ENCODE measurements around the gene NUDCD2. TPM values are rescaled to one million over a fixed set of nuclear protein-coding genes. Genes with fewer than 3 reads are reported as not detected.
A peak's percentile ranks its signal among the peaks of the same experiment; 100 is the strongest.
"Not testable (repeated sequence)": the region's sequence is repeated elsewhere in the genome, so short reads cannot be mapped to it uniquely, and the experiment has no call there.

NUDCD2 gene
- total and polyA plus RNA-seq, 5 donors from 2014 or later = 20.7 to 59.8 (median 46.0) TPM

- peaks cover 12% of the 10 kb centered on the region for H3K36me3 Mint-ChIP-seq
- H3K9me3 ChIP-seq (ENCODE audit: control insufficient read depth in 2 of 2, low read length in 2 of 2) = no peaks in the 10 kb centered on the region
- peaks cover 22 to 54% (median 44%) of the 10 kb centered on the region in 4 donors for H3K4me1 Mint-ChIP-seq
- peaks cover 3% of the 10 kb centered on the region for H3K27me3 ChIP-seq (ENCODE audit: control insufficient read depth, insufficient read depth, low read length)
- peaks cover 16% of the 10 kb centered on the region for H3K36me3 ChIP-seq (ENCODE audit: control insufficient read depth, insufficient read depth, low read length)
- peak within 1 kb of the TSS; percentile 88 for H3K27ac ChIP-seq (ENCODE audit: insufficient read depth, low read length, poor library complexity, severe bottlenecking)
- peak within 1 kb of the TSS; percentile 88 to 94 (median 94) for H3K27ac Mint-ChIP-seq
- peaks cover 0 to 1% (median 0%) of the 10 kb centered on the region in 7 donors for H3K9me3 Mint-ChIP-seq
- peak; percentile 85 to 96 (median 89) for DNase-seq
- H3K27me3 Mint-ChIP-seq = peaks cover 6% of the 10 kb centered on the region
- H3K4me3 ChIP-seq (ENCODE audit: low read depth, low read length) = peak within 1 kb of the TSS; percentile 94
- H3K4me1 ChIP-seq (ENCODE audit: control insufficient read depth, insufficient read depth, low read length, poor library complexity, severe bottlenecking) = peaks cover 35% of the 10 kb centered on the region
- ATAC-seq (ENCODE audit: low read depth in 2 of 2) = peak; percentile 95 to 98
- peak within 1 kb of the TSS; percentile 88 to 97 (median 95) for H3K4me3 Mint-ChIP-seq
Measured at GRCh38 chr5:163437309-163438182, 22.4 kb downstream of the NUDCD2 start, which contains the start of gene CCNG1. TSS of gene CCNG1 (plus strand) at chr5:163437595. CDS start at chr5:163439257, 1,662 bp downstream.

- H3K9me3 Mint-ChIP-seq = peaks cover 0 to 1% (median 0%) of the 10 kb centered on the region in 7 donors
- H3K36me3 Mint-ChIP-seq = peaks cover 6% of the 10 kb centered on the region
- DNase-seq (peak in 1 of 3 donors; percentile 9), ATAC-seq (ENCODE audit: low read depth in 2 of 2) (no peak)
- peaks cover 3% of the 10 kb centered on the region for H3K27me3 ChIP-seq (ENCODE audit: control insufficient read depth, insufficient read depth, low read length)
- peaks cover 22 to 48% (median 42%) of the 10 kb centered on the region in 4 donors for H3K4me1 Mint-ChIP-seq
- H3K9me3 ChIP-seq (ENCODE audit: control insufficient read depth in 2 of 2, low read length in 2 of 2) = no peaks in the 10 kb centered on the region
- peaks cover 11% of the 10 kb centered on the region for H3K27me3 Mint-ChIP-seq
- peak overlapping the region; percentile 88 for H3K27ac ChIP-seq (ENCODE audit: insufficient read depth, low read length, poor library complexity, severe bottlenecking)
- peak overlapping the region; percentile 94 for H3K4me3 ChIP-seq (ENCODE audit: low read depth, low read length)
- H3K4me1 ChIP-seq (ENCODE audit: control insufficient read depth, insufficient read depth, low read length, poor library complexity, severe bottlenecking) = peaks cover 35% of the 10 kb centered on the region
- H3K36me3 ChIP-seq (ENCODE audit: control insufficient read depth, insufficient read depth, low read length) = peaks cover 10% of the 10 kb centered on the region
- H3K4me3 Mint-ChIP-seq = peak overlapping the region; percentile 88 to 97 (median 95)
- peak overlapping the region; percentile 77 to 94 (median 94) for H3K27ac Mint-ChIP-seq
Measured at GRCh38 chr5:163437011-163437308, 22.9 kb downstream of the NUDCD2 start.

- H3K9me3 Mint-ChIP-seq = peaks cover 0 to 1% (median 0%) of the 10 kb centered on the region in 7 donors
- peaks cover 14% of the 10 kb centered on the region for H3K27me3 Mint-ChIP-seq
- H3K36me3 Mint-ChIP-seq = peaks cover 6% of the 10 kb centered on the region
- peak overlapping the region; percentile 88 to 97 (median 95) for H3K4me3 Mint-ChIP-seq
- peaks cover 5% of the 10 kb centered on the region for H3K36me3 ChIP-seq (ENCODE audit: control insufficient read depth, insufficient read depth, low read length)
- peaks cover 22 to 48% (median 41%) of the 10 kb centered on the region in 4 donors for H3K4me1 Mint-ChIP-seq
- H3K4me3 ChIP-seq (ENCODE audit: low read depth, low read length) = peak overlapping the region; percentile 94
- H3K9me3 ChIP-seq (ENCODE audit: control insufficient read depth in 2 of 2, low read length in 2 of 2) = no peaks in the 10 kb centered on the region
- H3K27me3 ChIP-seq (ENCODE audit: control insufficient read depth, insufficient read depth, low read length) = peaks cover 6% of the 10 kb centered on the region
- peak overlapping the region; percentile 88 for H3K27ac ChIP-seq (ENCODE audit: insufficient read depth, low read length, poor library complexity, severe bottlenecking)
- DNase-seq = no peak
- no peak for ATAC-seq (ENCODE audit: low read depth in 2 of 2)
- H3K4me1 ChIP-seq (ENCODE audit: control insufficient read depth, insufficient read depth, low read length, poor library complexity, severe bottlenecking) = peaks cover 34% of the 10 kb centered on the region
- H3K27ac Mint-ChIP-seq = peak overlapping the region; percentile 44 to 94 (median 94)
Measured at GRCh38 chr5:163436515-163436914, 23.4 kb downstream of the NUDCD2 start.

GRCh38 chr5:163434401-163434866 lies 25.5 kb downstream of the NUDCD2 start:
- no peak overlapping the region for H3K4me3 ChIP-seq (ENCODE audit: low read depth, low read length)
- Mint-ChIP-seq H3K4me1 (peaks cover 5 to 28% (median 24%) of the 10 kb centered on the region in 4 donors), H3K36me3 (no peaks in the 10 kb centered on the region), H3K27me3 (peaks cover 14% of the 10 kb centered on the region), H3K9me3 (peaks cover 0 to 1% (median 0%) of the 10 kb centered on the region in 7 donors), H3K27ac (no peak overlapping the region), H3K4me3 (peak overlapping the region in 1 of 4 donors; percentile 7)
- no peaks in the 10 kb centered on the region for H3K9me3 ChIP-seq (ENCODE audit: control insufficient read depth in 2 of 2, low read length in 2 of 2)
- peaks cover 6% of the 10 kb centered on the region for H3K27me3 ChIP-seq (ENCODE audit: control insufficient read depth, insufficient read depth, low read length)
- H3K36me3 ChIP-seq (ENCODE audit: control insufficient read depth, insufficient read depth, low read length) = no peaks in the 10 kb centered on the region
- peaks cover 19% of the 10 kb centered on the region for H3K4me1 ChIP-seq (ENCODE audit: control insufficient read depth, insufficient read depth, low read length, poor library complexity, severe bottlenecking)
- ATAC-seq (ENCODE audit: low read depth in 2 of 2) (no peak), DNase-seq (no peak)
- no peak overlapping the region for H3K27ac ChIP-seq (ENCODE audit: insufficient read depth, low read length, poor library complexity, severe bottlenecking)

- ATAC-seq (ENCODE audit: low read depth in 2 of 2) = no peak
- Mint-ChIP-seq H3K36me3 (no peaks in the 10 kb centered on the region), H3K27me3 (peaks cover 14% of the 10 kb centered on the region), H3K9me3 (peaks cover 0 to 1% (median 0%) of the 10 kb centered on the region in 7 donors), H3K4me1 (peaks cover 0 to 16% (median 14%) of the 10 kb centered on the region in 4 donors), H3K4me3 (peak overlapping the region in 2 of 4 donors; percentile 12 to 16), H3K27ac (no peak overlapping the region)
- no peak overlapping the region for H3K27ac ChIP-seq (ENCODE audit: insufficient read depth, low read length, poor library complexity, severe bottlenecking)
- peaks cover 12% of the 10 kb centered on the region for H3K4me1 ChIP-seq (ENCODE audit: control insufficient read depth, insufficient read depth, low read length, poor library complexity, severe bottlenecking)
- H3K36me3 ChIP-seq (ENCODE audit: control insufficient read depth, insufficient read depth, low read length) = no peaks in the 10 kb centered on the region
- no peak overlapping the region for H3K4me3 ChIP-seq (ENCODE audit: low read depth, low read length)
- no peak for DNase-seq
- H3K27me3 ChIP-seq (ENCODE audit: control insufficient read depth, insufficient read depth, low read length) = peaks cover 6% of the 10 kb centered on the region
- H3K9me3 ChIP-seq (ENCODE audit: control insufficient read depth in 2 of 2, low read length in 2 of 2) = no peaks in the 10 kb centered on the region
Measured at GRCh38 chr5:163433271-163433670, 26.6 kb downstream of the NUDCD2 start.

- H3K4me3 ChIP-seq (ENCODE audit: low read depth, low read length) = no peak overlapping the region
- Mint-ChIP-seq H3K27me3 (peaks cover 14% of the 10 kb centered on the region), H3K4me3 (peak overlapping the region in 1 of 4 donors; percentile 12), H3K9me3 (peaks cover 0 to 1% (median 0%) of the 10 kb centered on the region in 7 donors), H3K27ac (no peak overlapping the region), H3K36me3 (no peaks in the 10 kb centered on the region), H3K4me1 (peaks cover 0 to 13% (median 10%) of the 10 kb centered on the region in 4 donors)
- DNase-seq (no peak), ATAC-seq (ENCODE audit: low read depth in 2 of 2) (no peak)
- peaks cover 6% of the 10 kb centered on the region for H3K27me3 ChIP-seq (ENCODE audit: control insufficient read depth, insufficient read depth, low read length)
- H3K9me3 ChIP-seq (ENCODE audit: control insufficient read depth in 2 of 2, low read length in 2 of 2) = no peaks in the 10 kb centered on the region
- H3K4me1 ChIP-seq (ENCODE audit: control insufficient read depth, insufficient read depth, low read length, poor library complexity, severe bottlenecking) = peaks cover 9% of the 10 kb centered on the region
- no peak overlapping the region for H3K27ac ChIP-seq (ENCODE audit: insufficient read depth, low read length, poor library complexity, severe bottlenecking)
- H3K36me3 ChIP-seq (ENCODE audit: control insufficient read depth, insufficient read depth, low read length) = no peaks in the 10 kb centered on the region
Measured at GRCh38 chr5:163432544-163432943, 27.4 kb downstream of the NUDCD2 start.

- H3K4me3 Mint-ChIP-seq, H3K4me1 Mint-ChIP-seq: not testable (repeated sequence)
Measured at GRCh38 chr5:163426128-163426527, 33.8 kb downstream of the NUDCD2 start.

More at GRCh38 chr5:163426128-163426527, 33.8 kb downstream of the NUDCD2 start:
- H3K4me3 ChIP-seq (ENCODE audit: low read depth, low read length); H3K36me3 ChIP-seq (ENCODE audit: control insufficient read depth, insufficient read depth, low read length); H3K4me1 ChIP-seq (ENCODE audit: control insufficient read depth, insufficient read depth, low read length, poor library complexity, severe bottlenecking); H3K9me3 Mint-ChIP-seq; H3K27ac ChIP-seq (ENCODE audit: insufficient read depth, low read length, poor library complexity, severe bottlenecking); H3K9me3 ChIP-seq (ENCODE audit: control insufficient read depth in 2 of 2, low read length in 2 of 2); DNase-seq; H3K36me3 Mint-ChIP-seq; H3K27me3 ChIP-seq (ENCODE audit: control insufficient read depth, insufficient read depth, low read length); ATAC-seq (ENCODE audit: low read depth in 2 of 2); H3K27ac Mint-ChIP-seq: not testable (repeated sequence)
- H3K27me3 Mint-ChIP-seq = peaks cover 25% of the 10 kb centered on the region
